Mesenteric fat pad (tissue), 1 donor: ENCODE results near the gene DNAH7. TPM values are rescaled to one million over a fixed set of nuclear protein-coding genes. Genes with fewer than 3 reads are reported as not detected.

Experiments used
- DNase-seq: peaks from one replicate; pipeline ENCODE4 v3.0.0-alpha.2; 2020; ENCODE audit warnings: low spot score
- total RNA-seq: library from RNA; stranded (reverse); fragmentation: NEBNext Ultra II Directional; extraction: Animal tissue kit (Norgen Biotek cat#: 25700); gene quantifications from one replicate; pipeline ENCODE4 v1.2.1, GENCODE V29; 2021
- donor health status: DM: yes; HTN: yes; CAD: no.

Gene DNAH7
- total RNA-seq, 1 donor from 2014 or later: 0.45 TPM

DNA sequence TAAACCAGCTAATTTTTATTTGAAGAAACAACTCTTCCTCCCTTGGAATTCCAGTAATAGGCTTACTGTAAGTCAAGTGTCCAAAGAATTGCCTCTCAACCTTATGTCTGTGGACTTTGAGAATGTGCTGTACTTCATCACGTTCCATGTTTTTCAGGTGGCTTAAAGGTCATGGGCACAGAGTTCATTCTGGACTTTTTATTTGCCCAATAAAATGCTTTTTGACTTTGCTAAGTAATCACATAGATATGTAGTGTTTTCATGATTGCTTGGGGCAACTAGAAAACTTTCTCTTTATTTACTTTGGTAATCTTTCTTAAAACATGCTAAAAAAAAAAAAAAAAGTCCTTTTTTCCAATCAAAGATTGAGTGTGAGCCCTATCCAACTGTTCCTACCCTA, 10.4 kb upstream of the DNAH7 start:
- DNase-seq: no peak

DNA sequence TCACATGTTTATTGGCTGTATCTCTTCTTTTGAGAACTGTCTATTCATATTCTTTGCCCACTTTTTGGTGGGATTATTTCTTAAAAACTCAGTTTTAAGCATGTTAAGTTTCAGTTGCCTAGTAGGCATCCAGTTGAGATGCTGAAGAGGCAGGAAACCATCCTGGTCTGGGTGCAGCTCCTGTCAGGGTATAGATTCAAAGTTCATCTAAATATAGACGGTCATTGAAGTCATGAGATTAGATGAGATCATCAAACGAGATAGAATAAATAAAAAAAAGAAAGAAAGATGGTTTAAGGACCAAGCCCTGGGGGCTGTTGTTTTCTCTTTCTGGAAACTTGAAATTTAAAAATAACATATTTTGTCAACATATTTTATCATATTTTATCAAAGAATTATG, 9.2 kb upstream of the DNAH7 start:
- no peak for DNase-seq

DNA sequence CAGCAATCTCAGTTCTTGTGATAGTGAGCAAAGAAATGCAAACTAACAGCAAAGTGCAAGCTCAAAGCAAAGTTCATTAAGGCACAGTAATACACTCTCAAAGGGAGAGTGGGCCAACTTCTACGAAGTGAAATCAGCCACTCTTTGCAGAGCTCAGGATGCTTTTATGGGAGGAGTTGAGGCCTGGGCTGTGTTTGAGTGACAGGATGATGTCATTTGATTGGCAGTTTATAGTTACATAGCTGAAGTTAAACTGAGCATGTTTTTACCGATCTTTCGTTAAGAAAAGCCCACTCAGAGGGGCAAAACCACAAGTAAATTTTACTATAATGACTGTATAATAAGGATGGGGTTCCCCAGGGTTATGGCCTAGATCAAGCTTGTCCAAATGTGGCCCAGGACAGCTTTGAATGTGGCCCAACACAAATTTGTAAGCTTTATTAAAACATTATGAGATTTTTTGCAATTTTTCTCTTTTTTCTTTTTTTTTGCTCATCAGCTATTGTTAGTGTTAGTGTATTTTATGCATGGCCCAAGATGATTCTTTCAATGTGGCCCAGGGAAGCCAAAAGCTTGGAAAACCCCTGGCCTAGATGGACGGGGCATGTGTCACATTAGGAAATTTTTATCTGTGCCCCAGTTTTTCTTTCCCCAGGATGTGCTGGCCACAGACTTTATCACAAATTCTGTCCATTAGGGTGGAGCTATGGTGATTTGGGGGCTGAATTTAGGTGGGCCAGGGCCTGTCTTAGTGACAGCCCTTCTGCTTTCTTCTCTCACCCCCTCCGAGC, 8.3 kb upstream of the DNAH7 start:
- no peak for DNase-seq

DNA sequence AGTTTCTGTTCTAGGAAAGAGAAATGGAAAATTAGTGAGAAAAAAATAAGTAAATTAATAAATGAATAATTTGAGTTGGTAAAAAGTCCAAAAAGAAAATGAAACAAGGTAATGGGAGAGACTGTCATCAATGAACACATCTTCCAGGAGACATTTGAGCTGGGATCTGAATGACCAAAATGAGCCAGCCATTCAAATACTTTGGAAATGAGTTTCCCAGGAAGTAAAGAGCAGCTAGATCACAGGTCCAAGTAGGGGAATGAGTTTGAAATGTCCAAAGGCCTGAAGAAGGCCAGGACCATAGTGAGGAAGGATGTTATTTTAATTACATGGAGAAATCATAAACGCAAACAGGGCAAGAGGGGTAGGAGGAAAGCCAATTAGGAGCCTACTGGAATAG, 6.6 kb upstream of the DNAH7 start:
- no peak for DNase-seq

DNA sequence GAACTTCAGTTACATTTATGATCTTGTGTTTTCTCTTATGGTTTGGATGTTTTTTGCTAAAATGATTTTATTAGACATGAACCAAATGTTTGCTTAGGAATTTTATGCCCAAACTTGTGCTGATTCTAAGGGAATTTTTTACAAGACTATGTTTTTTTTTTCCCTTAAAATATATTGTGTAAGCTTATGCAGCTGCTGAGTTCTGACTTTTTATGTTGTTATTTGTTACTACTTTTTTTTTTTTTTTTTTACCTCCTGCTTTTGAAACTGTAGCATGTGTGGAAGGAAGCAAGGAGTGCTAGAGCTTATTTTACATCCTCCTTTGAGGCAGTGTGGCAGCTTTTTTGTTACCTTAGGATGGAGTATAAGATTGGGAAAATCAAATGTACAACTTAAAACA, 6.0 kb upstream of the DNAH7 start:
- DNase-seq: no peak

DNA sequence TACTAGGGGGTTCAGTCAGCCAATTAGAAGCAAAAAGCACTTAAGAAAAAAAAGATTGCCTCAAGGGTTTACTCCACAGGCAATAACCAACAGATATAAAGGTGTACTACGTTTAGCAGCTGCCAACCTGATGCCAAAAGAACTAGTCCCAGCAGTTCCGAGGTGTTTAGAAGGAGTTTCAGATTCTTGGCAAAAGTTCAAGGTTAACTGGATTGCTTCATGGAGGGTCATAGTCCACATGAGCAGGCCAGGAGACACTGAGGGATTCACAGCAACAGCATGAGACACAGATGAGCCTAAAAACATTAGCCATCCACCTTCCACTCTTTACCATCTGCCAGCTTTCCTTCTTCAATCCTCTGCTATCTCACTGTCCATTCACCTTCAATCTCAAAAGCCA, 4.9 kb upstream of the DNAH7 start:
- no peak for DNase-seq

DNA sequence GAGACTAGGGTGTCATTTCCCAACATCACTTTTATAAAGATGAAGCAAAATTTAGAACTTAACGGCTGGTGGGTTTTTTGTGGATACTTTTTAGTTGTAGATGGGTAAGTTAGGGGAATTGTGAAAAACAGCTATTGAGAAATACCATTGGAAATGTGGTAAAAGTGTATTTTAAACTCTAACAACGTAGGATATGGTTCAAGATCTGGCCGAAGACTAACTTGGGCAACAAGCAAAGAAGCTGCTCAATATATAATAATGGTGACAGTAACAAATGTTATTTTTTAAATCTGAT, 1.6 kb downstream of the DNAH7 start:
- no peak for DNase-seq

DNA sequence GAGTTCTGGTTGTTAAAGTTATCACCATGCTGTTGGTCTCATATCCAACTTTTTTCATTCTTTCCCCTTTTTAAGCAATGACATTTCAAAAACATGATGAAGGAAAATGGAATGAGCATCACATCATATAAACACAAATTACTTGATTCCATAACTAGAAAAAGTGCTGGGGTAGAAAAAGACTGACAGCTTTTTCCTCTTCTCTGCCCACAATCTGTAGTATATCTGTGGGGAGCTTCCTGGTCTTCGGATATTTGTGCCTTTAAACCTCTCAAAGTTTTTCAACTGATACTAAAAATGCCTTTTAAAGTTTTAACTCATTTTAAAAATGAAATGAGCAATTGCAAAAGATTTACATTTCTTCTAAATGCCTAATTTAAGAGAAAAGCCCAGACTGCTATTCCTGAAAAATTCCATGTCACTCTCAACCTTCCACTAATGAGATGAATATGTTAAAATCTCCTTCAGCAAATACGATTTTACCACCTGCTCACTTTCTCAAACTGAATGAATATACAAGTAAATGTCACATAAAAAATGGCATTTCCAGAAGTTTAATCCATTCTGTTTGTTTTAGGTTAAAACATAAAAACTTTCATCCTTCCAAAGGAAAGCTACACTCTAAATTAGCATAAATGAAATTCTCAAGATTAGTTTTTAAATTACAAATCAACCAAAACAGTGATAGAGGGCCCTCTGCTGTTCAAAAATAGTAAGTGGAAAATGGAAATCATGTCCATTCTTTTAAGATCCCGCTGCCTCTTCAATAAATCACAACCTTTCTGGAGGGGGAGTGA, 2.1 kb downstream of the DNAH7 start:
- DNase-seq: no peak

DNA sequence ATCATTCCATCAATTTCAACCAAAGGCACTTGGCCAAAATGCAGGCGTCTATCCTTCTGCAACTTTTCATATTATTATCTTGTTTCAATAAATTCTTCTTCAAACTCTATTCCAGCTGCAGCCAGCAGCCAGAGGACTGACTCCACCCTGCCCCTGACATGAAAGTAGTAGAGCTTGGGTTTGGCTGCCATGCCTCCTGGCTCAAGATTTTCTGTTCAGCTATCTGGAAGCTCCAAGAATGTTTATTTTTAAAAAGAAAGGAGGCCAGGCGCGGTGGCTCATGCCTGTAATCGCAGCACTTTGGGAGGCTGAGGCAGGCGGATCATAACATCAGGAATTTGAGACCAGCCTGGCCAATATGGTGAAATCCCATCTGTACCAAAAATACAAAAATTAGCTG, 4.9 kb downstream of the DNAH7 start:
- no peak for DNase-seq

DNA sequence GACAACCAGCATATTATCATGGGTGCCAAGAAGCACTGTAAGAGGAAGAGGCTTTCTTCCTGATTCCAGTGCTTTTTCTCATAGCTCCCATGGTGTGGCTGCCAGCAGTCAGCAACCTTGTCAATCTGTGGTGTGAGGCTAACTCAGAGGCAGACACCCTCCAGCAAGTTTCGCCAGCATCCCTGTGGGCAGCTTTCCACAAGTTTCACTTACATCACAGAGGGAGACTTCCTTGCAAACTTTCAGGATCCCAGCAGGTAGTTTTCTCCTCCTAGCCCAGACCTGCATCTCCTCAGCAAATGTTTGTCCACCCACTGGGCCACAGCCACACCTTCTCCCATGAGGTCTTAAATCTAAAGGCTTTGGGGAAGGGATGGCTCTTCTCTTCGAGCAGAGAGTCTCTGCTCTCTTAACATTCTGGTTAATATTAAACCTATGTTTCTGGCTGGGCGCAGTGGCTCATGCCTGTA, 9.1 kb downstream of the DNAH7 start:
- no peak for DNase-seq

DNA sequence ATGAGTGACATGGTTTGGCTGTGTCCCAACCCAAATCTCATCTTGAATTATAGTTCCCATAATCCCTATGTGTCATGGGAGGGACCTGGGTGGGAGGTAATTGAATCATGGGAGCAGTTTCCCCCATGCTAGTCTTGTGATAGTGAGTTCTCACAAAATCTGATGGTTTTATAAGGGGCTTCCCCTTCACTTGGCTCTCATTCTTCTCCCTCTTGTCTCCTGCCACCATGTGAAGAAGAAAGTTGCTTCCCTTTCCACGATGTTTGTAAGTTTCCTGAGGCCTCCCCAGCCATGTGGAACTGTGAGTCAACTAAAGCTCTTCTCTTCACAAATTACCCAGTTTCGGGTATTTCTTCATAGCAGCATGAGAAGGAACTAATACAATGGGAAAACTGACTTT, 14.0 kb downstream of the DNAH7 start:
- no peak for DNase-seq

DNA sequence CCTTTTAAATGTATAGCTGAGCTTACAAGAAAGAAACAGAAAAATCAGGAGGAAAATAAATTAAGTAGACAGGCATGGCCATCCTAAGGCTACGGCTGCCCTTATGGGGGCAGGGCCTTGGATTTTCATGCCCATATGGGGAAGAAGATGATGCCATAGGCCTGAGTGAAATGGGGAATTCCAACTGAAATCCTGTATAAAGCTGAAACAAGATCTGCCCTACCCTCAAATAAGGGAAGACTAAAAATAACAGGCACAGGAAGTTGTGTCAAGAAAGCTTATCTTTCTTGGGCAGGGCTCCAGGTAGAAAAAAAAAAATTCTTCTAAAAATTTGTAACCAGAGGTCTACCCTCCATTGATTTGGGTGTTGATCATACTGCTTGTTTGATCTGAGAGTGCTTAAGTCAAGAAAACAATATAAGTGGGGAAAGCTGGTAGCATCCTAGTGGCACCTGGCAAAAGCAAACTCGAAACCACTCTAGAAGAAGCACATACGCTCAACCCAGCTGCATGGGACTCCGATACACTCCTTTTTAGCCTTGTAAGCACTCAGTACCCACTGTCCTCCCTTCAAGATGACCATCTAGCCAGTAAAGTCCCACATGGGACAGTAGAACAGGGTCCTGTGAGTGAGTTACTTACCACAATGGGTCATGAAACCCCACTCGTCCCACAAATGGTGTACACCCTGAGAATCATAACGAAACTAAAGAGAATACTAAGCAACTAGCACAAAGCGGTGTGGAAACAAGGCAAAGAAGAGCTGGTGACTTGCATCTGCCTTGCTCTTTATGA, 22.3 kb downstream of the DNAH7 start:
- DNase-seq: no peak

DNA sequence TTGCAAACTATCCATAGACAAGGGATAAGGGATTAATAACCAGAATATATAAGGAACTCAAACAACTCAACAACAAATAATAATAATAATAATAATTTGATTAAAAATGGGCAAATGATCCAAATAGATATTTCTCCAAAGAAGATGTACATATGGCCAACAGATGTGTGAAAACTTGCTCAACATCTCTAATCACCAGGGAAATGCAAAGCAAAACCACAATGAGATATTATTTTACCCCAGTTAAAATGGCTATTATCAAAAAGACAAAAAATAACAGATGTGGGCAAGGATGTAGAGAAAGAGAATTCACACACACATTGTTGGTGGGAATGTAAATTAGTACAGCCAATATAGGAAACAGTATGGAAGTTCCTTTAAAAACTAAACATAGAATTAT, 26.9 kb downstream of the DNAH7 start:
- no peak for DNase-seq

DNA sequence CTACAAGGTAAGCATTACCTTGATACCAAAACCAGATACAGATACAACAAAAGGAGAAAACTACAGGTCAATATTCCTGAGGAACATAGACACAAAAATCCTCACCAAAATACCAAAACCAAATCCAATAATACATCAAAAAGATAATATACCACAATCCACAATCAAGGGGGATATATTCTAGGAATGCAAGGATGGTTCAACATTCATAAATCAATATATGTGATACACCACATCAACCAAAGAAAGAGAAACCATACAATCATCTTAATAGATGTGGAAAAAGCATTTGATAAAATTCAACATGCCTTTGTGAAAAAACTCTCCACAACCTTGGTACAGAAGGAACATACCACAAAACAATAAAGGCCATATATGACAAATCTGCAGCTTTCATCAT, 28.4 kb downstream of the DNAH7 start:
- DNase-seq: no peak

DNA sequence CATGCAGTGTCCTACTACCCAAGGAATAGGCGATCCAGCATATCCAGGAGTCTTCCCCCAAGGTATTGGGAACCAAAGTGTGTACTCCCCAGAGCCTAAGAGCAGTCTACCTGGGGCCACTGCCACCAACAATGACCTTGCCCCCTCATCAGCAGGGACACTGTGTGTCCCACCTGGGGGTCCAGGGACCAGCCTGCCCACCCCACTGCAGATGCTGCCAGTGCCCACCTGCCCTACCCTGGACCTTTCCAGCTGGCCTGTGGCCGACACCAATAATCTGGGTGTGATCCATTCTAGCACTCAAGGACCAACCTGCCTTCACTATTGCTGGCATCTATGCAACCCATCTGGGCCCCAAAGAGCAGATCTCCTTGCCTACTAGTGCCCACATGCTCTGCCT, 32.2 kb downstream of the DNAH7 start:
- DNase-seq: no peak

DNA sequence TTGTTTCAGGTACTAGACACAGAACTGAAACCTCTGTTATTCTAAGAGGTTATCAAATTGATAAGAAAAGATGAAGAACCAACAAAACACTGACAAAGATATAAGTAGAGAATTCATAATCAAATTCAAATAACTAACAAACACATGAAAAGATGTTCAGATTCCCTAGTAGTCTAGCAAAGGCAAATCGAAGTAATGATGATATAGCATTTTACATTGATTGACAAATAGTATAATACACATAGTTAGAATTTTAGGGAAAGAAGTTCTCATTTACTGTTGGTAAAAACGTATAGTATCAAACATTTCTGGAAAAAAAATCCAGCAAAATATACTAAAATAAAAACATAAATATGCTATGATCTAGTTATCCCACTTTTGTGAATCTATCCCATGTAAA, 50.6 kb downstream of the DNAH7 start:
- no peak for DNase-seq

DNA sequence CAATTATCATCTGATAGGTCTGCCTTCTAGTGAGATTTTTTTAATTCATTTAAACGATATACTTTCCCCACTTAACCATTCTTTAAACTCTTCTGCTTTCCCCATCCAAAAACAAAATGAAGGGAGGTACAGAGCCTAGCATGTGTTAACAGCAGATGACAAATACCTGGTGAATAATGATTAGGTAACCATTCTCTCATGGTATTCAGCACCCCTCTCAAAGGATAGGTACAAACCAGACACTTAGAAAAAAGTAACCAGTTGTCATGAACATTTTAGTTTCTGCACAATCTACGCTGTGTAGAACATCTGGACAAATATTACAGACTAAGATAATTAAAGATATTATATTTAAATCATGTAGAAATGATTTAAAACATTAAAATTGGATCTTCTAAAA, 56.3 kb downstream of the DNAH7 start:
- DNase-seq: no peak

DNA sequence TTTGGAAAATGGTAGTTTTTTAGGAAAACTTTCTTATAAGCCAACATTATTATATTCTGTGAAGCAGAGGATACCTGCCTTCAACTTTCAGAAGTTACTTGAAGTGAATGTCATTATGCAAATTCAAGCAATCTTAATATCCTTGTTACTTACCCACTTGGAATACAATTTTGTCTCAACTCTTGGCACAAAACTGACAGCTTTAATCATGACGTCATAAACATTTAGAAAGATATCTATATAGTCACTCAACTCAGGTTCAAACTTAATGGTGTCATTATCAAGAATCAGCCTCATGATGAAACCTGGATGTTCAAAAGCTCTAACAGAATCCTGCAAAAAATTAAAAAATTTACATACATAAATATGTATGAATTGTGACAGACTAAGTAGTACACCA, 68.1 kb downstream of the DNAH7 start:
- no peak for DNase-seq

DNA sequence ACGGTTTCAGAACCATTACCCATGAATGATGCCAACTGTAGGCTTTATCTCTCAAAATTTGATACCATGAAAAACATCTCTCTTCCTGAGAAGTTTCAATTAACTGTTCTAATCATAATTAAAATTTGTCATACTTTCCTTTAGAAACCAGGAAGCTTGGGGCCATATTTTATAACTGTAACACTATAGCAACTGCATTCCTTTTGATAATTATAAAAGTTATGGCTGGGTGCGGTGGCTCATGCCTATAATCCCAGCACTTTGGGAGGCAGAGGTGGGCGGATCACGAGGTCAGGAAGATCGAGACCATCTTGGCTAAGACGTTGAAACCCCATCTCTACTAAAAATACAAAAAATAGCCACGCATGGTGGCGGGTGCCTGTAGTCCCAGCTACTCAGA, 70.6 kb downstream of the DNAH7 start:
- DNase-seq: no peak

DNA sequence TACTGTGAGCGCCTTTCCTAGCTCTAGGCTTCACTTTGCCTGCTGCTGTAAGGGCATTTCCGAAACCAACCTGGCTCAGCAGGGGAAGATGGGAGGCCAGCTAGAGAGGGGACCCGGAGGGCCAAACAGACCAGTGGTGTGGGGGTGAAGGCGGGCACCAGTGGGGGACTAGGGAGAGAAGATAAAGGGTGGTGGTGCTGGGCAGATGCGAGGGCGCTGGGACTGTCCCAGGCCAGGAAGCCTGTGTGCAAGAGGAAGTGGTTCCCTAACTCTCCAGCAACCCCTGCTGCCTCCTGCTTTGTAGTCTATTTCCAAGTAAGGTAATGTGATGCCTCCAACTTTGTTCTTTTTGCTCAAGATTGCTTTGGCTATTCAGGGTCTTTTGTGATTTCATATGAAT, 73.1 kb downstream of the DNAH7 start:
- no peak for DNase-seq

DNA sequence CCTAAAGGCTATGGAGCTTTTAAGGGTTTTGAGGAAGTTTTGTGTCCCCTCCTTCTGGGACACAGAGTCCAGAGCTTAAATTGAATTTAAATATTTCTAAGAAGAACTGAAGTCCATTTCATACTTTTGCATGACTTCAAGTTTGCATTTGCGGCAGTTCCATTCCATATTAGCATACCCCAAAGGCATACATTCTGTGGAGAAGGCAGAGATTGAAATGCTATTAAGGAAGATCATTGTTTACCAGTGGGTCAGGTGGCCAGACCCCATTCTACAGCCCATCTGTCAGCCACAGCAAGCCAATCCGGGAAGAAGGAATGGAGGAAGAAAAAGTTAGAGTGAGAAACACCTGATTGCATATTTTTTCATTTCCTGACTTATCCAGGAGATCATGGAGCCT, 75.0 kb downstream of the DNAH7 start:
- no peak for DNase-seq

DNA sequence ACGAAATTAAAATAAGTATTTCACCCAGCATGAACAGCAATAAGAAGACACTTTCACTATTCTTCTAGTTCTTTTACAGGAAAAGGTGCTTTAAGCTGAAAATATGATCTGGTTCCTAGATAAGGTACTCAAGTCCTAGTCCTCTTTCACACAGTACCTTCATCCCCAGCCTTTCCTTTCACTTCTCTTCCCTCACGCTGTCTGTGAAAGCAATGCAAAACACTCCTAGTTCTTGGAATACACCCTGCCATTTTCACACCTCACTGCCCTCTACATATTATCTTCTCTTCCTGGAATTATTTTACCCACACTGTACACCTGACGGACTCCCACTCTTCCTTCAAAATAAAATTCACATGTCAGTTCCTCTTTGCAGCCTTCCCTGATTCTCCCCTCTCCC, 82.9 kb downstream of the DNAH7 start:
- no peak for DNase-seq
